HepG2 (cell line): Measurements from ENCODE around the gene ARSJ. TPM values are rescaled to one million over a fixed set of nuclear protein-coding genes. Genes with fewer than 3 reads are reported as not detected.

ENCODE experiments used
- AGO1 ChIP-seq: fragments of 200-400 bp; formaldehyde crosslinking; IDR thresholded peaks from 2 replicates; pipeline ENCODE4 v1.6.1; 2017; ENCODE audit warnings: mild to moderate bottlenecking, low read depth, low read length, moderate library complexity; ENCODE audit not compliant: poor library complexity, severe bottlenecking
- GLI4 ChIP-seq: sonication (generic); formaldehyde crosslinking; IDR thresholded peaks from 2 replicates; pipeline ENCODE4 v1.5.1; 2020; ENCODE audit warnings: missing genetic modification reagents, mild to moderate bottlenecking, moderate library complexity, borderline replicate concordance
- HNRNPLL ChIP-seq: fragments of 200-400 bp; formaldehyde crosslinking; IDR thresholded peaks from 2 replicates; pipeline ENCODE4 v1.6.1; 2017; ENCODE audit warnings: mild to moderate bottlenecking, low read depth, low read length; ENCODE audit not compliant: poor library complexity, severe bottlenecking
- ZFP36L2 ChIP-seq: sonication (generic); formaldehyde crosslinking; IDR thresholded peaks from 2 replicates; pipeline ENCODE4 v1.4.0; 2020; ENCODE audit warnings: missing genetic modification reagents
- ZNF383 ChIP-seq: sonication (generic); formaldehyde crosslinking; IDR thresholded peaks from 2 replicates; pipeline ENCODE4 v1.4.0; 2020; ENCODE audit warnings: missing genetic modification reagents, mild to moderate bottlenecking, borderline replicate concordance
- polyA plus RNA-seq, 8 experiments: library from polyadenylated mRNA; depleted of rRNA in 3 of 8; stranded (reverse) in 7 of 8; unstranded in 1 of 8; fragments of >200 nt; fragmentation: Illumina TruSeq in 4 of 8; extraction: Trizol in 4 of 8; gene quantifications; 2 replicates each; pipeline versions ENCODE4 v1.2.1 to v1.2.3, GENCODE V29; 2011 to 2016; ENCODE audit warnings: low read depth in 4 of 8, missing spikeins in 1 of 8, mixed read lengths in 1 of 8; ENCODE audit not compliant: insufficient read depth in 1 of 8
- total RNA-seq, 5 experiments: library from RNA; depleted of rRNA; stranded (reverse); fragments of >200 nt; fragmentation: Illumina TruSeq; extraction: Trizol; gene quantifications; 2 replicates each; pipeline ENCODE4 v1.2.3, GENCODE V29; 2016; ENCODE audit warnings: low read depth in 1 of 5
- TF ChIP-seq, protein P1 (sequence below): sonication (generic); formaldehyde crosslinking; IDR thresholded peaks from 2 replicates; pipeline ENCODE4 v1.5.0; 2020; ENCODE audit warnings: mild to moderate bottlenecking, missing genetic modification reagents
- TF ChIP-seq, protein P2 (sequence below): sonication (generic); formaldehyde crosslinking; IDR thresholded peaks from 2 replicates; pipeline ENCODE4 v1.4.0; 2020; ENCODE audit warnings: missing genetic modification reagents
- TF ChIP-seq, protein P3 (sequence below): sonication (generic); formaldehyde crosslinking; conservative IDR thresholded peaks from 2 replicates; pipeline ENCODE4 v1.4.0; 2020; ENCODE audit warnings: missing genetic modification reagents

The ARSJ gene
- total and polyA plus RNA-seq, 2 of the 13 experiments (the other 11 are each of a cell fraction or from before 2014, with no cell fraction given), result not detected

DNA sequence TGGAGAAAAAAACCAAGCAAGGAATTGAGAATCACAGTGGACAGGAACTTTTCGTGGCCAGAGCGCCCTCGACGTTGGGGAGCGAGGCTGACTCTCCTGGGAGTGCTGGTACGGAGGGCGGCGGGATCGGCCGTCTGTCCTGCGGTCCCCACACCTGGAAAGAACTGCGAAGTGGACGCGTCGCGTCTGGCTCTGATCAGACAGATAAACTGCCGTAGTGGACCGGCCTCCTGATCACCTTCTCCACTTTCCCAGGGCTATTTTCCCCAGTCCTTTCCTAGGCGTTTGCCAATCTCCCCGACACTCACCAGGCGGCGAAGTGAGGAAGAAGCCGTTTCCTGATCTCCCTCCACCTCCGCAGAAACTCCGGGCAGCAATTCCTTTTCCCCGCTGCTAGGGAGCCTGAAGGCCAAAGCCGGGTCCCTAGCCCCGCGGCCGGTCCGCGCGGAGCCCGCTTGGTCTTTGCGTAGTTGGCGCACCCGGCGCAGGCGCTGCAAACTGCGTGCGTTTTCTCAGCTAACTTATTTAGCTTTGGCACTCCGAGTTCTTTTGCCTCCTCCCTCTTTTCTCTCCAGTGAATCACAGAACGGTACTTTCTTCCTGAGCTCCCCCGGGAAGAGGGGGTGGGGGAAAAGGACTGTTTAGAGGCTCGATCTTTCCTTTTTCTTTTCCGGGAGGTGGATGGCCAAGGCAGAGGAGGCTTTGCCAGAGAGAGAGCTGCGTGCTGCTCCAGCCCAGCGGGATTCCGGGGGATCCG lies at the start of gene ARSJ (continued):
- TF ChIP-seq, protein P1, sequence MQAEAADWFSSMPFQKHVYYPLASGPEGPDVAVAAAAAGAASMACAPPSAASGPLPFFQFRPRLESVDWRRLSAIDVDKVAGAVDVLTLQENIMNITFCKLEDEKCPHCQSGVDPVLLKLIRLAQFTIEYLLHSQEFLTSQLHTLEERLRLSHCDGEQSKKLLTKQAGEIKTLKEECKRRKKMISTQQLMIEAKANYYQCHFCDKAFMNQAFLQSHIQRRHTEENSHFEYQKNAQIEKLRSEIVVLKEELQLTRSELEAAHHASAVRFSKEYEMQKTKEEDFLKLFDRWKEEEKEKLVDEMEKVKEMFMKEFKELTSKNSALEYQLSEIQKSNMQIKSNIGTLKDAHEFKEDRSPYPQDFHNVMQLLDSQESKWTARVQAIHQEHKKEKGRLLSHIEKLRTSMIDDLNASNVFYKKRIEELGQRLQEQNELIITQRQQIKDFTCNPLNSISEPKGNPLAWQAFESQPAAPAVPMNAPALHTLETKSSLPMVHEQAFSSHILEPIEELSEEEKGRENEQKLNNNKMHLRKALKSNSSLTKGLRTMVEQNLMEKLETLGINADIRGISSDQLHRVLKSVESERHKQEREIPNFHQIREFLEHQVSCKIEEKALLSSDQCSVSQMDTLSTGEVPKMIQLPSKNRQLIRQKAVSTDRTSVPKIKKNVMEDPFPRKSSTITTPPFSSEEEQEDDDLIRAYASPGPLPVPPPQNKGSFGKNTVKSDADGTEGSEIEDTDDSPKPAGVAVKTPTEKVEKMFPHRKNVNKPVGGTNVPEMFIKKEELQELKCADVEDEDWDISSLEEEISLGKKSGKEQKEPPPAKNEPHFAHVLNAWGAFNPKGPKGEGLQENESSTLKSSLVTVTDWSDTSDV (CRISPR knock-in tag), result no peak
- TF ChIP-seq, protein P2, sequence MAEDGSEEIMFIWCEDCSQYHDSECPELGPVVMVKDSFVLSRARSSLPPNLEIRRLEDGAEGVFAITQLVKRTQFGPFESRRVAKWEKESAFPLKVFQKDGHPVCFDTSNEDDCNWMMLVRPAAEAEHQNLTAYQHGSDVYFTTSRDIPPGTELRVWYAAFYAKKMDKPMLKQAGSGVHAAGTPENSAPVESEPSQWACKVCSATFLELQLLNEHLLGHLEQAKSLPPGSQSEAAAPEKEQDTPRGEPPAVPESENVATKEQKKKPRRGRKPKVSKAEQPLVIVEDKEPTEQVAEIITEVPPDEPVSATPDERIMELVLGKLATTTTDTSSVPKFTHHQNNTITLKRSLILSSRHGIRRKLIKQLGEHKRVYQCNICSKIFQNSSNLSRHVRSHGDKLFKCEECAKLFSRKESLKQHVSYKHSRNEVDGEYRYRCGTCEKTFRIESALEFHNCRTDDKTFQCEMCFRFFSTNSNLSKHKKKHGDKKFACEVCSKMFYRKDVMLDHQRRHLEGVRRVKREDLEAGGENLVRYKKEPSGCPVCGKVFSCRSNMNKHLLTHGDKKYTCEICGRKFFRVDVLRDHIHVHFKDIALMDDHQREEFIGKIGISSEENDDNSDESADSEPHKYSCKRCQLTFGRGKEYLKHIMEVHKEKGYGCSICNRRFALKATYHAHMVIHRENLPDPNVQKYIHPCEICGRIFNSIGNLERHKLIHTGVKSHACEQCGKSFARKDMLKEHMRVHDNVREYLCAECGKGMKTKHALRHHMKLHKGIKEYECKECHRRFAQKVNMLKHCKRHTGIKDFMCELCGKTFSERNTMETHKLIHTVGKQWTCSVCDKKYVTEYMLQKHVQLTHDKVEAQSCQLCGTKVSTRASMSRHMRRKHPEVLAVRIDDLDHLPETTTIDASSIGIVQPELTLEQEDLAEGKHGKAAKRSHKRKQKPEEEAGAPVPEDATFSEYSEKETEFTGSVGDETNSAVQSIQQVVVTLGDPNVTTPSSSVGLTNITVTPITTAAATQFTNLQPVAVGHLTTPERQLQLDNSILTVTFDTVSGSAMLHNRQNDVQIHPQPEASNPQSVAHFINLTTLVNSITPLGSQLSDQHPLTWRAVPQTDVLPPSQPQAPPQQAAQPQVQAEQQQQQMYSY (CRISPR knock-in tag), result no peak
- no peak for TF ChIP-seq ZNF383 (CRISPR knock-in tag)
- TF ChIP-seq AGO1, result peak; percentile 81
- TF ChIP-seq HNRNPLL, result peak; percentile 100
- TF ChIP-seq GLI4 (CRISPR knock-in tag), result no peak
- TF ChIP-seq, protein P3, sequence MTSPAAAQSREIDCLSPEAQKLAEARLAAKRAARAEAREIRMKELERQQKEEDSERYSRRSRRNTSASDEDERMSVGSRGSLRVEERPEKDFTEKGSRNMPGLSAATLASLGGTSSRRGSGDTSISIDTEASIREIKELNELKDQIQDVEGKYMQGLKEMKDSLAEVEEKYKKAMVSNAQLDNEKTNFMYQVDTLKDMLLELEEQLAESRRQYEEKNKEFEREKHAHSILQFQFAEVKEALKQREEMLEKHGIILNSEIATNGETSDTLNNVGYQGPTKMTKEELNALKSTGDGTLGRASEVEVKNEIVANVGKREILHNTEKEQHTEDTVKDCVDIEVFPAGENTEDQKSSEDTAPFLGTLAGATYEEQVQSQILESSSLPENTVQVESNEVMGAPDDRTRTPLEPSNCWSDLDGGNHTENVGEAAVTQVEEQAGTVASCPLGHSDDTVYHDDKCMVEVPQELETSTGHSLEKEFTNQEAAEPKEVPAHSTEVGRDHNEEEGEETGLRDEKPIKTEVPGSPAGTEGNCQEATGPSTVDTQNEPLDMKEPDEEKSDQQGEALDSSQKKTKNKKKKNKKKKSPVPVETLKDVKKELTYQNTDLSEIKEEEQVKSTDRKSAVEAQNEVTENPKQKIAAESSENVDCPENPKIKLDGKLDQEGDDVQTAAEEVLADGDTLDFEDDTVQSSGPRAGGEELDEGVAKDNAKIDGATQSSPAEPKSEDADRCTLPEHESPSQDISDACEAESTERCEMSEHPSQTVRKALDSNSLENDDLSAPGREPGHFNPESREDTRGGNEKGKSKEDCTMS, result no peak
- TF ChIP-seq ZFP36L2 (CRISPR knock-in tag), result no peak
